ENCODE results near the gene TMEM135.

Gene TMEM135

GRCh38 chr11:87290304-87290922, 252.7 kb downstream of the TMEM135 start:
- H3K4me3 Mint-ChIP-seq: no peak overlapping the region
- DNase-seq (no peak), ATAC-seq (no peak)
- H3K4me1 Mint-ChIP-seq: no peaks in the 10 kb centered on the region
- H3K27me3 Mint-ChIP-seq: no peaks in the 10 kb centered on the region
- no peaks in the 10 kb centered on the region for H3K9me3 Mint-ChIP-seq
- no peak overlapping the region for H3K27ac Mint-ChIP-seq

- Mint-ChIP-seq H3K9me3 (no peaks in the 10 kb centered on the region), H3K4me3 (no peak overlapping the region), H3K27ac (no peak overlapping the region), H3K27me3 (no peaks in the 10 kb centered on the region), H3K4me1 (no peaks in the 10 kb centered on the region)
- ATAC-seq: no peak
- DNase-seq: no peak
Observed at GRCh38 chr11:87292598-87292997, 254.9 kb downstream of the TMEM135 start.

- Mint-ChIP-seq H3K27ac (peak overlapping the region in 1 of 2 donors; percentile 73), H3K9me3 (no peaks in the 10 kb centered on the region), H3K4me1 (no peaks in the 10 kb centered on the region), H3K27me3 (no peaks in the 10 kb centered on the region), H3K4me3 (no peak overlapping the region)
- no peak for ATAC-seq
- DNase-seq: no peak
Observed at GRCh38 chr11:87295237-87295636, 257.5 kb downstream of the TMEM135 start.

- Mint-ChIP-seq H3K4me1 (no peaks in the 10 kb centered on the region), H3K4me3 (no peak overlapping the region), H3K27ac (peak overlapping the region in 1 of 2 donors; percentile 5), H3K27me3 (no peaks in the 10 kb centered on the region), H3K9me3 (no peaks in the 10 kb centered on the region)
- DNase-seq: no peak
- no peak for ATAC-seq
Observed at GRCh38 chr11:87296627-87297026, 258.9 kb downstream of the TMEM135 start.

GRCh38 chr11:87298155-87298554, 260.4 kb downstream of the TMEM135 start:
- no peaks in the 10 kb centered on the region for H3K9me3 Mint-ChIP-seq
- ATAC-seq (no peak), DNase-seq (no peak)
- no peaks in the 10 kb centered on the region for H3K27me3 Mint-ChIP-seq
- no peak overlapping the region for H3K4me3 Mint-ChIP-seq
- no peaks in the 10 kb centered on the region for H3K4me1 Mint-ChIP-seq
- no peak overlapping the region for H3K27ac Mint-ChIP-seq

GRCh38 chr11:87299041-87299481, 261.3 kb downstream of the TMEM135 start:
- no peak overlapping the region for H3K27ac Mint-ChIP-seq
- DNase-seq: no peak
- H3K4me3 Mint-ChIP-seq: no peak overlapping the region
- H3K27me3 Mint-ChIP-seq: no peaks in the 10 kb centered on the region
- peak; percentile 42 for ATAC-seq
- no peaks in the 10 kb centered on the region for H3K9me3 Mint-ChIP-seq
- H3K4me1 Mint-ChIP-seq: no peaks in the 10 kb centered on the region

GRCh38 chr11:87300640-87301380, 263.1 kb downstream of the TMEM135 start:
- no peak for ATAC-seq
- Mint-ChIP-seq H3K4me3 (no peak overlapping the region), H3K9me3 (no peaks in the 10 kb centered on the region), H3K27me3 (no peaks in the 10 kb centered on the region), H3K4me1 (no peaks in the 10 kb centered on the region), H3K27ac (peak overlapping the region in 1 of 2 donors; percentile 61)
- DNase-seq: no peak

GRCh38 chr11:87301785-87302540, 264.2 kb downstream of the TMEM135 start:
- Mint-ChIP-seq H3K27me3 (no peaks in the 10 kb centered on the region), H3K4me1 (no peaks in the 10 kb centered on the region), H3K27ac (no peak overlapping the region), H3K4me3 (no peak overlapping the region), H3K9me3 (no peaks in the 10 kb centered on the region)
- ATAC-seq (no peak), DNase-seq (no peak)

GRCh38 chr11:87304412-87304811, 266.7 kb downstream of the TMEM135 start:
- H3K9me3 Mint-ChIP-seq: no peaks in the 10 kb centered on the region
- H3K27me3 Mint-ChIP-seq: no peaks in the 10 kb centered on the region
- H3K4me1 Mint-ChIP-seq: no peaks in the 10 kb centered on the region
- DNase-seq (no peak), ATAC-seq (no peak)
- no peak overlapping the region for H3K27ac Mint-ChIP-seq
- no peak overlapping the region for H3K4me3 Mint-ChIP-seq

- H3K4me1 Mint-ChIP-seq: no peaks in the 10 kb centered on the region
- peak overlapping the region in 1 of 2 donors; percentile 52 for H3K27ac Mint-ChIP-seq
- DNase-seq: no peak
- no peak for ATAC-seq
- no peaks in the 10 kb centered on the region for H3K9me3 Mint-ChIP-seq
- no peak overlapping the region for H3K4me3 Mint-ChIP-seq
- H3K27me3 Mint-ChIP-seq: no peaks in the 10 kb centered on the region
Observed at GRCh38 chr11:87306262-87306851, 268.6 kb downstream of the TMEM135 start.

- no peaks in the 10 kb centered on the region for H3K27me3 Mint-ChIP-seq
- no peaks in the 10 kb centered on the region for H3K9me3 Mint-ChIP-seq
- DNase-seq: no peak
- H3K4me3 Mint-ChIP-seq: no peak overlapping the region
- peak overlapping the region in 1 of 2 donors; percentile 19 for H3K27ac Mint-ChIP-seq
- ATAC-seq: no peak
- H3K4me1 Mint-ChIP-seq: no peaks in the 10 kb centered on the region
Observed at GRCh38 chr11:87307101-87307500, 269.4 kb downstream of the TMEM135 start.

GRCh38 chr11:87315229-87315628, 277.5 kb downstream of the TMEM135 start:
- no peaks in the 10 kb centered on the region for H3K9me3 Mint-ChIP-seq
- no peaks in the 10 kb centered on the region for H3K4me1 Mint-ChIP-seq
- H3K4me3 Mint-ChIP-seq: no peak overlapping the region
- no peaks in the 10 kb centered on the region for H3K27me3 Mint-ChIP-seq
- ATAC-seq (no peak), DNase-seq (no peak)
- no peak overlapping the region for H3K27ac Mint-ChIP-seq

- peak overlapping the region in 1 of 2 donors; percentile 8 for H3K27ac Mint-ChIP-seq
- no peak for DNase-seq
Observed at GRCh38 chr11:87316491-87316890, 278.8 kb downstream of the TMEM135 start.

GRCh38 chr11:87317441-87317840, 279.7 kb downstream of the TMEM135 start:
- DNase-seq: no peak
- Mint-ChIP-seq H3K27ac (no peak overlapping the region), H3K9me3 (no peaks in the 10 kb centered on the region), H3K27me3 (no peaks in the 10 kb centered on the region), H3K4me3 (no peak overlapping the region), H3K4me1 (no peaks in the 10 kb centered on the region)
- no peak for ATAC-seq

More at GRCh38 chr11:87316491-87316890, 278.8 kb downstream of the TMEM135 start:
- ATAC-seq: no peak
- no peaks in the 10 kb centered on the region for H3K4me1 Mint-ChIP-seq
- no peaks in the 10 kb centered on the region for H3K9me3 Mint-ChIP-seq
- no peaks in the 10 kb centered on the region for H3K27me3 Mint-ChIP-seq
- H3K4me3 Mint-ChIP-seq: no peak overlapping the region

GRCh38 chr11:87320123-87320522, 282.4 kb downstream of the TMEM135 start:
- no peak overlapping the region for H3K4me3 Mint-ChIP-seq
- no peaks in the 10 kb centered on the region for H3K4me1 Mint-ChIP-seq
- H3K27me3 Mint-ChIP-seq: no peaks in the 10 kb centered on the region
- H3K9me3 Mint-ChIP-seq: no peaks in the 10 kb centered on the region
- ATAC-seq (no peak), DNase-seq (no peak)
- H3K27ac Mint-ChIP-seq: no peak overlapping the region

- ATAC-seq: no peak
- no peaks in the 10 kb centered on the region for H3K4me1 Mint-ChIP-seq
- H3K4me3 Mint-ChIP-seq: no peak overlapping the region
- no peaks in the 10 kb centered on the region for H3K9me3 Mint-ChIP-seq
- H3K27me3 Mint-ChIP-seq: no peaks in the 10 kb centered on the region
- DNase-seq: no peak
- H3K27ac Mint-ChIP-seq: no peak overlapping the region
Observed at GRCh38 chr11:87322568-87322967, 284.8 kb downstream of the TMEM135 start.

Measured in stimulated activated naive CD8-positive, alpha-beta T cell treated with anti-CD3 and anti-CD28 coated beads, Interleukin-15, amount 100 ng/mL, for 72 hours (primary cell).